Hematopoietic multipotent progenitor cell treated with erythropoietin and hydrocortisone succinate and interleukin-3 and kit ligand, for 6 days (in vitro differentiated cells): Measurements from ENCODE around the gene SNU13.
A peak's percentile ranks its signal among the peaks of the same experiment; 100 is the strongest.
"Not testable (repeated sequence)": the region's sequence is repeated elsewhere in the genome, so short reads cannot be mapped to it uniquely, and the experiment has no call there.

ENCODE experiments used
- DNase-seq: peaks from one replicate; pipeline ENCODE4 v3.0.0-alpha.2; 2015

SNU13 gene

DNA sequence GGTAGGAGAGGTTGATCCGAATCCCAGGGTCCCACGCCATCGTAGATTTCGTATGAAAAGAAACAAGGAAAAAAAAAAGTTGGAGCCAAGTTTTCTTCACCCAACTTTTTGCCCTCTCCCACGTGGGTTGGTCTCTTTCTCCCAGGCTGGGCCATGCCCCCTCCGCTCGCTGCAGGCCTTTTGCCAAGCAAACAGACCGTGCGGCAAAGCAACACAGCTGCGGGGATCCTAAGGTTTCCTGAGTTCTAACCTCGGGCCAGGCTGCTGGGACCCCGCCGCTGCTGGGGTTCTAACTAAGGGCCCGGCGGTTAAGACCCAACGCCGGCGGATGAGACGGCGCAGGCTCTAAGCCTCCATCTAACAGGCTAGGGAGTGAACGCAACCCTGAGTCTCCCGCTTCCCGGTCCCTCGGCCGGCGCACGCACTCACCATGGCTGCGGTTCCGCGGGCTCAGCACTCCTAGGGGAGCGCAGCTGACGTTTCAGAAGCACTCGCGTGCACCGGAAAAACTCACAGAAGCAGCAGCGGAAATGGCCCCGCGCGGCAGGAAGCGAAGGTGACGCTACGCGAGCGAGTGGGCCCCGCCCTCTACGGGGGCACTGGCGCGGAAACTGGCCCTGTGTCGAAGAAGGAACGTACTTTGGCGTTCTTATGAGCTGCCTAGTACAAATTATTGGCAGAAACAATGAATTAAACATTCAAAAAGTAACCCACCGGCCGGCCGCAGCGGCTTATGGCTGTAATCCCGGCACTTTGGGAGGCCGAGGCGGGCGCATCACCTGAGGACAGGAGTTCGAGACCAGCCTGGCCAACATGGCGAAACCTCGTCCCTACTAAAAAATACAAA is at the start of gene SNU13:
Gene SNU13 (minus strand): TSS at position 503 of the 847 bp plus-strand sequence. CDS start 71 bp downstream, at position 432.
- peak; percentile 97 for DNase-seq

DNA sequence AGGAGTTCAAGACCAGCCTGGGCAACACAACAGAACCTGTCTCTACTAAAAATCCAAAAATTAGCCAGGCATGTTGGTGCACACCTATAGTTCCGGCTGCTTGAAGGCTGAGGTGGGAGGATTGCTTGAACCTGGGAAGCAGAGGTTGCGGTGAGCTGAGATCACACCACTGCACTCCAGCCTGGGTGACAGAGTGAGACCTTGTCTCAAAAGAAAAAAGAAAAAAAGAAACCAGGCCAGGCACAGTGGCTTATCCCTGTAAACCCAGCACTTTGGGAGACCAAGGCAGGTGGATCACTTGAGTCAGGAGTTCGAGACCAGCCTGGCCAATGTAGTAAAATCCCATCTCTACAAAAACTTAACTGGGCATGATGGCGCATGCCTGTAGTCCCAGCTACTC is 44.6 kb upstream of the SNU13 start:
- DNase-seq: not testable (repeated sequence)

DNA sequence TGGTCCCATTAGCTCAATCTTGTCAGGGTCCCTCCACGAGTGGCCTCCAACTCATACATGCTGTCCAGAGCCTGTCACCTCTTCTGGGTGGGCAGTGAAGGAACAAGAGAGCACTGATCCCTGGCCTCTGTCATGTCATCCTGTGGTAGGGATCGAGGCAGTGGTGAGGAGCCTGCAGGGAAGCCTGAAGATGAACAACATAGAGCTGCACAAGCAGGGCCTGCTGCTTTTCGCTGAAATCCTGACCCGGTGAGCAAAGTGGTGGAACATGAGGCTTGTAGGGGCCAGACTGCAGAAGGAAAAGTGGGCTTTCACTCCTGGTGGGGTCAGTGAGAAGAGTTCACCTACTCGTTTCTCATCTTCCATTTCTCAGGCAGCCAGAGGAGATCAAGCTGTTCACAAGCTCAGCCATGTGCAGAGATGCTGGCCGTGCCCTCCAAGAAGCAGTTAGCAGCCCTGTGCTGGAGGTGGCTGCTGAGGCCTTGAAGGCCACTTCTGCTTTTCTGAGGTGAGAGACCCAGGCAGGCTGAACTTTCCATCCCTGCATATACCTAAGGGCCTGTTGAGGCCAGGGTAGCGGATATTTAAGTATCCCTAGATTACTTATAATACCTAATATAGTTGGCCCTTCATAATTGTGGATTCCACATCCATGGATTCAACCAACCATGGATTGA is 43.6 kb upstream of the SNU13 start:
- DNase-seq: no peak

DNA sequence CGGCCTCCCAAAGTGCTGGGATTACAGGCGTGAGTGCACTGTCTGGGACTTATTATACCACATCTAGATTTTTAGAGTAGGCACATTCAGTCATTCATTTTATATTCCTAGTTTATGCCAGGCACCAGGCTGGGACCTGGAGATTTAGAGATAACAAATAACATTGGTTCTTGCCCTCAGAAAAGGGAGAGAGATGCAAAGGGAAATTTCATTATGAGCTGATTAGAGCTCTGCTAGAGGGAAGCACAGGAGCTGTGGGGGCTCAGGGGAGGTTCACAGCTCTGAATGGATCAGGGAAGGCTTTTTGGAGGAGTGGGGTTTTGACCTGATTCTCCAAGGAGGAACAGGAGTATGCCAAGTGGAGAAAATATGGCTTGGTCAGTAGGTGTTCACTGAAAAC is 42.9 kb upstream of the SNU13 start:
- no peak for DNase-seq

DNA sequence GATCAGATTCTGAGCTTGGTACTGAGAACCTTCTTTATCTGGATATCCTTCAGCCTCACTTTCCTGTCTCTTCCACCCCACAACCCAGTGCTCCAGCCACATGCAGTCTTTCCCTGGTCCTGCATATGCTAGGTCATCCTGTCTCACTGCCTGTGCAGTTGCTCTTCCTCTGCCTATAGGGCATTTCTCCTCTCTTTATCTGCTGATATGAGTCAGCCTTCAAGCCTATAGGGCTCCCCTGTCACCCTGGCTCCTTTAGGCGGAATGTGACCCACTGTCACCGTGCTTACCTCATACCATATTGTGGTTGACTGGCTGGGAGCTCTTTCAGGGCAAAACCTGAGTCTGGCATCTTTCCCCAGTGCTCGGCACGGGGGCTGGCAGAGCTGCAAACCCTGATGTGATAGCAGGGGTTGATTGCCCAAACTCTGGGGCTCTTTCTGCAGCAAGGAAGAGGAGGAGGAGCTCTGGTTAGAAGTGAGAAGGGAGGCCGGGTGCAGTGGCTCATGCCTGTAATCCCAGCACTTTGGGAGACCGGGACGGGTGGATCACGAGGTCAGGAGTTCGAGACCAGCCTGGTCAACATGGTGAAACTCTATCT is 36.9 kb upstream of the SNU13 start:
- peak; percentile 42 for DNase-seq

DNA sequence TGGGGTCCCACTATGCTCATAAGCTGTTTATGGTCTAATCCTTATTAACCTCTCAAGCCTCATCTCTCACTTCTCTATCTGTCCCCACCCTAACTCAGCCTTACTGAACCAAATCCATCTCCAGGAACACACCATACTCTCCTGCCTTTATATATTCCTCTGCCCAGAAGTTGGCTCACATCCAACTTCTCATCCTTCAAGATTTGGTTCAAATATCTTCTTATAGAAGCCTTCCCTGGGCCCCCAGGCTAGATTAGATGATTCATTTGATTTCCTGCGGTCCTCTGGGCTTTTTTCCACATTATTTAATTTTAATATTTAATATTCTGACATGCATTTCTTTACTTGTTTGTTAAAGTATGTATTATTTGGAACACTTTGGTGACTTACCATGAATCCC is 33.8 kb upstream of the SNU13 start:
- no peak for DNase-seq

DNA sequence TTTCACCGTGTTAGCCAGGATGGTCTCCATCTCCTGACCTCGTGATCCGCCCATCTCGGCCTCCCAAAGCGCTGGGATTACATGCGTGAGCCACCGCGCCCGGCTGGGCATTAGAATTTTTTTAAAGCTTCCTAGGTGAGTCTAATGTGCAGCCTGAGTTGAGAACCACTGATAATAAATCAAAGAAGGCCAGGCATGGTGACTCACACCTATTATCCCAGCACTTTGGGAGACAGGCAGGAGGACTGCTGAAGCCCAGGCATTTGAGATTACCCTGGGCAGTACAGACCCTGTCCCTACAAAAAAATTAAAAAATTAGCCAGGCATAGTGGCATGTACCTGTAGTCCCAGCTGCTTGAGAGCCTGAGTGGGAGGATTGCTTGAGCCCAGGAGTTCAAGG is 24.3 kb upstream of the SNU13 start:
- no peak for DNase-seq

DNA sequence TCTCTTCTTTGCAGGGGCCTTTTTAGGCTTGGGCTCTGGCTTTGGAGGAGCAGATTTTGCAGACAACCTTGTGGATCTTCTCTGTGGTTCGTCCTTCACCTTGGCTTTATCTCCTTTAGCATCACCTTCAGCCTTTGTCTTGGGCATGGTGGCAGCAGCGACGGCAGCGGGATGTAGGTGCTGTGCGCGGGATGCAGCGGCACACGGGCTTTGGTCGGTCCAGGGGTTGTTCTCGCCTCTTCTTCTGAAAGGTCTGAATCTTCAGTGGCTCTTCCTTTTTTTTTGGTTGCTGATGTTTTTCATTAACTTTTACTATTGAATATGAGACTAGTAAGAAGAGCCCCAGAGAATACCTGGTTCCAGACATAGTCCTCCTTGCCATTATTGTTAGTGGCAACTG is 20.7 kb upstream of the SNU13 start:
- DNase-seq: no peak

DNA sequence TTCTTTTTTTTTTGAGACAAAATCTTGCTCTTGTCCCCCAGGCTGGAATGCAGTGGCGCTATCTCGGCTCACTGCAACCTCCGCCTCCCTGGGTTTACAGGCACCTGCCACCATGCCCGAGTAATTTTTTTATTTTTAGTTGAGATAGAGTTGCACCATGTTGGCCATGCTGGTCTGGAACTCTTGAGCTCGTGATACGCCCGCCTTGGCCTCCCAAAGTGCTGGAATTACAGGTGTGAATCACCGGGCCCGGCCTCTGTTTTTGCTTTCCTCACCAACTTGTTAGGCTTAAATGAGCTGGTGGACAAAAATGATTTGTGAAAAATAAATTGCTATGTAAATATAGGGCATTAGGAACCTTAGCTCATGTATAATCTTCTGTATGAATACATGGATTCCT is 14.1 kb upstream of the SNU13 start:
- DNase-seq: no peak

DNA sequence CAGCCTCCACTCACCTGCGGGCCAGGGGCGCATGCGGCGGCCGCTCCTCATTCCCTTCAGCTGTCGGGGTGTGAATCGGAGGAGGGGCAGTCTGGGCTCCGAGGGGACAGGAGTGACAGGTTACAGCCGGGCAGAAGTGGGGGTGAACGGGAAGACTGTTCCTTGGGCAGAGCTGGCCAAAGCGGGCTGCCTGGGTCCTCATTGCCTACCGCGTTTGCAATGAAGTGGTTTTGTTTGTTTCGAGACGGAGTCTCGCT is 11.4 kb upstream of the SNU13 start:
- DNase-seq: no peak

DNA sequence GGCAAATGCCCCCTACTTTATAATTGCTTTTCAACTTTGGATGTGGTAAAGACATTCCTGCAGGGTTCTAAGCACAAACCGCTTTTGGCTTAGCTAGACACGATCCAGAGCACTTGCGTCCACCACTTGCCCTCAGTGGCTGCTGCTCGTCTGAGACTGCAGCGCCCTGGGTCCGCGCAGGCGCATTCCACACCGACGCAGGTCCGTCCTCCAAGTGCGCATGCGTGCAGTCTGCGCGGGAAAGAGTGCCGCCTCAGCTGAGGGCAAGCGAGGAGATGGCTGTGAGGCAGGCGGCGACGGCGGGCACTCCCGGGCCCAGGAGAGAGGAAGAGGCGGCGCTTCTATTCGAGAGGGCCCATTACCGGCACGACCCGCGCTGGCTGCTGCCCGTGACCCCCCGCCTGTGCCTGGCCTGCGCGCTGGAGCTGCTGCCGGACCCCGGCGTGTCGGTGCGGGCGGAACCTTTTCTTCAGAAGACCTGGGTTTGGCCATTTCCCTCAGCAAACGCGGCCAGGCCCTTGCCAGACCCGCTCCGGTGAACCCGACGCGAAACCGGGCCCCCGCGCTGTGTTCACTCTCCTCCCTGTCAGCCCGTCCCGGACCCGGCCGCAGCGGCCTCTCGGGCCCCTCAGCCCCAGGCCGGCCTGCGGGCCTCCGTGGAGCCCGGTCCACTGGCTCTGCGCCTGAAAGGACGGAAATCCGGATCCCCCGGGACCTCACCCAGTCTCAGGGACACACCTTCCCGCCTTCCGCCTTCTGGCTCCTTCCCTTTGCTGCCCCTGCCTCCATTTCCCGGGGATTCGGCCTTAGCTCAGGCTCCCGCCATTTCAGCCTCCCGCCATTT is 10.8 kb upstream of the SNU13 start, which contains the start of gene MEI1:
Gene MEI1 (plus strand): TSS at position 240 of the 844 bp plus-strand sequence. CDS start 36 bp downstream, at position 276.
- peak; percentile 93 for DNase-seq

DNA sequence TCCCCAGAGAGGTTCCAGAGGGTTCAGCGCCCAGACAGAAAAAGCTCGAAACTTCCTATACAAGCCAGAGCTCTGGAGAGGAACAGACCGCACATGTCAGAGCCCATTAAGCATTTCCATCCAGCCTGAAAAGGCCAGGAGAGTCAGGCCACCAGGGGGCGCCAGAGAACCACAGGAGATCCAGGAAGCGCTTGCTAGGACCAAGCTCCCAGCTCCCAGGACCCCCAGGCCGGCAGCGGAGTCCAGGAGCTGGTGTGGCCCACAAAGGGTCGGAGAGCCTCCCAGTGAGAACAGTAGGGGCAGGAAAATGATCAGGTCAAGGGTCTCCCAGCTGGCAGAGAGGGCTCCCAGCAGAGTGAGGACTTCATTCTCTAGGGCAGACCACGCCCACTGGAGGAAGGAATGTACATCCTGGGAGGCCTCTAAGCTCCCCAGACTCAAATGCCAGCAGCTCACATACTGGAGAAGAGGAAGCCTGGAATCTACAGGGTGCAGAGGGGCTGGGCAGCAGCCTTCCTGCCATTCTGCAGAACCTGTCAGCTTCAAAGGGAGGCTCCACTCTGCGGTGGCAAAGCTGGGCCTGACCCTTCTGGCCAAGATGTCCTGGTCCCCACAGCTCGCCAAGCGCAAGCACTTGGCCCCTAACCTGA is 8.6 kb upstream of the SNU13 start:
- DNase-seq: peak; percentile 96

DNA sequence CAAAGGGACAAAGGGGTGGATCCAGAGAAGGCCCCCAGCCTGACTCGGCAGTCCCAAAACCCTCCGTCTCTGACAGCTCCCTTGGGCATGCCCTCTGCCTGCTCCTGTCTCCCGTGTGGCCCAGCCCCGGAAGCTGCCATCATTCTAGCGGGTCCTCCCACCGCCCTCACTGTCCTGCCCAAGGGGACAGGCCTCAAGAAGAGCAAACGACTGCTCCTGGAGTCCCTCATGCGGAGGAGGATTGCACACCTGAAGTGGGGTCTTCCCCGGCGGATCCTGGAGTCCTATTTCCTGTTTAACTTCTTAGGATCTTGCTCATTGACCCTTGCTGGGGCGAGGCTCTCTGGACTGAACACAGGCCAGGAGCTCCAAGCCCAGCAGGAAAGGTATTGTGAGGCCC is 8.0 kb upstream of the SNU13 start:
- no peak for DNase-seq

DNA sequence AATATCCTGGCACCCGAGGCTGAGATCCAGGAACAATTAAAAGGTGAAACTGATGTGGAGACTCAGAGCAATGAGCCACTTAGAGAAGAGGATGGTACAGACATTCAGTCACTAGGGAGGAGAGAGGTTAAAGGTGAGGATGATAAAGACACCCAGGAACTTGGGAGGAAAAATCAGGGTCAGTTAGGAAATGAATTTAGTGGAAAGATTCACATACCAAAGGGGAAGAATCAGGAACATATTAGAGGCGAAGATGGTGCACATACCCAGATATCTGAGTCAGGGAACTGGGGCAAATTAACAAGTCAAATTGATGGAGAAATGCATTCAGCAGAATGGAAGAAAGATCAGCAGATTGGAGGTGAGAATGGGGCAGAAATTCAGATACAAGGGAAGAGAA is 6.5 kb upstream of the SNU13 start:
- DNase-seq: no peak

DNA sequence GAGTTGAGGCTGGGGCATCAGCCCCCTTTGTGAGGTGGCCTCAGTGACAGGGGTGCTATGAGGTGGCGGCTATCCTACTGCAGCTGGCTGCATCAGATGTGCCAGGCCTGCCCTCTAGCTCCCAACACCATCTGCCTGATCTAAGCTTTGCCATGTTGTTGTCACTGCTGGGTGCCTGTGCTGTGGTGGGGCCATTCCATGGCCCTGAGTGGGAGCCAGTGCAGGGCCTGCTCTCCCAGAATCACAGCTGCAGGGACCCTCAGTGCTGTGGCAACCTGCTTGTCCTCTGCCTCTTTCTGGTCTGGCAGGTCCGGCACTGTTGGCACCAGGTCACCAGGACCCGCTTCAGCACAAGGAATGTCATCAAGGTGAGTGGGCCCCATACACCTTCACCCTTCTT is 1.8 kb upstream of the SNU13 start:
- peak; percentile 35 for DNase-seq

DNA sequence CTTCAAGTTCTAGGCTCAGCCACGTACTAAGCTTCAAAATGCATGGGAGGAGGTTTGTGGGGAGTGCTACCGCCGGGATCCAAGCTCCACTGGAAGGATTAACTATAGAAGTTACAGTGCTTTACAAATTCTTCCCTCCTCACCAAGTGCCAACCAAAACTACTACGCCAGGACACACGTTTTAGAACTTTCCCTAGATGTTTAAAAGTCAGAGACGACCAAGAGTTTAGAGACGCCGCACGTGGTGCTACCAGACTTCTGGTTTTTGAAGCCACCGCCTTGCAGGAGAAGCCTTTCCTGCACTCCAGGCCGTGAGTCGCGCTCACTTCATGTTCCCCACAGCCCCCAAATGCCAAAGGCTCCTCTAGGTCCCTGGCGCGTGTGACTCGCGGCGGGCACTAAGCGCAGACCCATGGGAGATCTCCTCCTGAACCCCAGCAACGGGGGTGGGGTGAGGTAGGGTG is 734 bp downstream of the SNU13 start:
- DNase-seq: peak; percentile 62

DNA sequence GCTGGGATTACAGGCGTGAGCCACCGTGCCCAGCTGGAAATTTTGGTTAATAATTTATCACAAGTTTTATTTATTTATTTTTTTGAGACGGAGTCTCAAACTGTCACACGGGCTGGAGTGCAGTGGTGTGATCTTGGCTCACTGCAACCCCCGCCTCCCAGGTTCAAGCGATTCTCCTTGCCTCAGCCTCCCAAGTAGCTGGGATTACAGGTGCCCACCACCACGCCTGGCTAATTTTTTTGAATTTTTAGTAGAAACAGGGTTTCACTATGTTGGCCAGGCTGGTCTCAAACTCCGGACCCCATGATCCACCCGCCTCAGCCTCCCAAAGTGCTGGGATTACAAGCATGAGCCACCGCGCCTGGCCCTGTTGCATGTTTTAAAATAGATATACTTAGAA is 1.8 kb downstream of the SNU13 start:
- DNase-seq: not testable (repeated sequence)

DNA sequence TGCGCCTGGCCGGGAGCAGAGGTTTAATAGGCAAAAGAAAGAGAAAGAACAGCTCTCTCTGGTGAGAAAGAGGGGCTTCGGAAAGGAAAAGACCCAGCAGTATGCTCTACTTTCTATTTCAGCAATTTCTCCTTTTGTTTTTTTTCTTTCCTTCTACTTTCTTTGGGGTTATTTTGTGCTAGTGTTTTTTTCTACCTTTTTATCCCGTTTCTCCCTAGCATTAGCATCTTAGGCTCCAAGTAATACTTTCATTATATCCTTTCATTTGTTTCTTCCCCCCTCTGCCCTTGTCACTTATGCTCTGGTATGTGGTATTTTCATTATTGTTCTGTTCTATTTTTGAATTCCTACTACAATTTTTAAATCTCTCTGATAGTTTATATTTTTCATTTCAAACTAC is 4.5 kb downstream of the SNU13 start:
- DNase-seq: no peak

DNA sequence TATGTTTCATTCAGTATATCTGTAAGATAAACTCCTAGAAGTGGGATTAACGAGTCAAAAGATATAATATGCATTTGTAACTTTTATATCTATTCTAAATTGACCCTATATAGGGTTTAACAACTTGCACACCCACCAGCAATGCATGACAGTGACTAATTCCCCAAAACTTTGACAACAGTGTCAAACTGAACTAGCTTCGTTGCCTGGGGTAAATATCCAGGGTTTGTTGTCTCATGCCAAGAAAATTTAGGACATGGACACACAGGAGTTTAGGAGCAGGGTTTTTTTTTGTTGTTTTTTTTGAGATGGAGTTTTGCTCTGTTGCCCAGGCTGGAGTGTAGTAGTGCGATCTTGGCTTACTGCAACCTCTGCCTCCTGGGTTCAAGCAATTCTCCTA is 5.1 kb downstream of the SNU13 start:
- DNase-seq: no peak

DNA sequence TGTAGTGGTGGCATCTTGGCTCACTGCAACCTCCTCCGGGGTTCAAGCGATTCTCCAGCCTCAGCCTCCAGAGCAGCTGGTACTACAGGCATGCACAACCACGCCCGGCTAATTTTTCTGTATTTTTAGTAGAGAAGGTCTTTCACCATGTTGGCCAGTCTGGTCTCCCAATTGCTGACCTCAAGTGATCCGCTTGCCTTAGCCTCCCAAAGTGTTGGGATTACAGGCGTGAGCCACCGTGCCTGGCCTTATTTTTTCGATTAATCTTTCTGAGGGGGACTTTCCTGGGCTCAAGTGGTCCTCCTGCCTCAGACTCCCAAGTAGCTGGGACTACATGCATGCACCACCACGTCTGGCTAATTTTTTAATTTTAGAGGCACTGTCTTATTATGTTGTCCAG is 5.6 kb downstream of the SNU13 start:
- no peak for DNase-seq

DNA sequence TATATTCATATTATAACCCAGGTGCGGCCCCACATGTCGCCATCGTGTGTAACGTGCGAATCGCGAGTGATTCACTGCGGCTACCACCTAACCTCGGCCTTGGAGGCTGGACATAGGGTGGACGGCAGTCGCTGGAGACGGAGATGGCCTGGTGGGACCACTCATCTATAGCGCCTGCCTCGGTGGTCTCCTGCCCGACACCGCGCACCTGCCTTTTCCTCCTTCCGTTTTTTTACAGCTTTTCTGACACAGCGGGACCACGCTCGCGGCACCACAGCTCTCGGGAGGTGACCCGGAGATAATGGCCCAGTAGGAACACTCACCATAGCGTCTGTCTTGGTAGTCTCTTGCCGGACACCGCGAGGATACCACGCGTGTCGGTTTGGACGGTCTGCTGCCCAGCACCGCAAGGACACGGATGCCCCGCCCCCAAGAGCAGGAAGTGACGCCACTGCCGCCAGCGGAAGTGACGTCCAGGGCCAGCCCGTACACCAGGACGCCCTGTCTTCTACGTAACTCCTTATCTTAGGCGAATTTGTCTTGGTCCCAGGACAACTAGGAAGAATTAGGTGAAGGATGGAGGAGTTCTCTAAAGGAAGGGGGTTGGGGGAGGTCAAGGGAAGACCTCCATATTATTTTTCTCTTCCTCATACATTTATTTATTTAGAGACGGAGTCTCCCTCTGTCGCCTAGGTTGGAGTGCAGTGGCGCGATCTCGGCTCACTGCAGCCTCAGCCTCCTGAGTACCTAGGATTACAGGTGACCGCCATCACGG is 6.4 kb downstream of the SNU13 start:
- DNase-seq: peak; percentile 87

DNA sequence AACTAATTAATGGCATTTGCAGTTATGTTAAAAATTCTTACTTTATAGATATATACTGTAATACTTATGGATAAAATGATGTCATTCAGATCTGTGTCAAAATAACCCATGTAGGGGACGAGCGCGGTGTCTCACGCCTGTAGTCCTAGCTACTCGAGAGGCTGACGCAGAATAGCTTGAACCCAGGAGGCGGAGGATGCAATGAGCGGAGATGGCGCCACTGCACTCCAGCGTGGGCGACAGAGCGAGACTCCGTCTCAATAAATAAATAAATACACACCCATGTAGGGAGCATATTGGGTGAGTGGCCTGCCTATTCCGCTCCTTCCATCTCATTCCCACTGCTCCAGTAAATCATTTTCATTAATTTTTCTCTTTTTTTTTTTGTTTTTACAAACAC is 7.1 kb downstream of the SNU13 start:
- peak; percentile 20 for DNase-seq
